Type B pancreatic cell (in vitro differentiated cells): ENCODE measurements around the gene TNFAIP8L2. TPM values are rescaled to one million over a fixed set of nuclear protein-coding genes. Genes with fewer than 3 reads are reported as not detected.
A peak's percentile ranks its signal among the peaks of the same experiment; 100 is the strongest.

Experiments
- DNase-seq: peaks from one replicate; pipeline ENCODE4 v3.0.0; 2021; ENCODE audit warnings: mixed read lengths; ENCODE audit not compliant: unreplicated experiment; ENCODE audit errors: extremely low spot score
- H3K27ac Mint-ChIP-seq: 2 replicates; pipeline ENCODE4 v1.8.0; 2021; ENCODE audit warnings: mild to moderate bottlenecking, mixed read lengths
- H3K27me3 Mint-ChIP-seq: 2 replicates; pipeline ENCODE4 v1.8.0; 2021; ENCODE audit warnings: mixed read lengths
- H3K36me3 Mint-ChIP-seq: 2 replicates; pipeline ENCODE4 v1.8.0; 2021; ENCODE audit warnings: mixed read lengths
- H3K4me1 Mint-ChIP-seq: one replicate; pipeline ENCODE4 v1.8.0; 2021; ENCODE audit warnings: mixed read lengths; ENCODE audit not compliant: unreplicated experiment
- H3K4me3 Mint-ChIP-seq: 2 replicates; pipeline ENCODE4 v1.8.0; 2021; ENCODE audit warnings: mild to moderate bottlenecking, mixed read lengths
- H3K9me3 Mint-ChIP-seq: 2 replicates; pipeline ENCODE4 v1.8.0; 2021; ENCODE audit warnings: mixed read lengths
- CTCF ChIP-seq: fragments of 200-600 bp; sonication (generic); conservative IDR thresholded peaks from 2 replicates; pipeline ENCODE4 v1.5.0; 2021; ENCODE audit warnings: antibody characterized with exemption, mild to moderate bottlenecking
- total RNA-seq: library from RNA; stranded (reverse); gene quantifications from 2 replicates; pipeline ENCODE4 v1.2.1, GENCODE V29; 2021; ENCODE audit warnings: low replicate concordance

TNFAIP8L2 gene
- total RNA-seq, 1 donor from 2014 or later: not detected

GRCh38 chr1:151146412-151147131 lies 9.9 kb upstream of the TNFAIP8L2 start, which contains the start of gene SEMA6C:
Gene SEMA6C, minus strand, starts transcription at chr1:151146631. Its CDS starts 4,010 bp downstream, at chr1:151142621.
- H3K27me3 Mint-ChIP-seq: peaks cover 12% of the 10 kb centered on the region
- H3K4me1 Mint-ChIP-seq: peaks cover 38% of the 10 kb centered on the region
- peaks cover 4% of the 10 kb centered on the region for H3K36me3 Mint-ChIP-seq
- TF ChIP-seq CTCF: no peak
- peak within 1 kb of the TSS; percentile 82 for H3K27ac Mint-ChIP-seq
- DNase-seq: peak; percentile 92
- peak within 1 kb of the TSS; percentile 93 for H3K4me3 Mint-ChIP-seq
- no peaks in the 10 kb centered on the region for H3K9me3 Mint-ChIP-seq

- H3K4me1 Mint-ChIP-seq: peaks cover 38% of the 10 kb centered on the region
- H3K27ac Mint-ChIP-seq: peak overlapping the region; percentile 82
- H3K27me3 Mint-ChIP-seq: peaks cover 12% of the 10 kb centered on the region
- peak overlapping the region; percentile 93 for H3K4me3 Mint-ChIP-seq
- no peak for DNase-seq
- TF ChIP-seq CTCF: no peak
- peaks cover 4% of the 10 kb centered on the region for H3K36me3 Mint-ChIP-seq
- no peaks in the 10 kb centered on the region for H3K9me3 Mint-ChIP-seq
Measured at GRCh38 chr1:151147132-151147503, 9.3 kb upstream of the TNFAIP8L2 start.

- Mint-ChIP-seq H3K9me3 (no peaks in the 10 kb centered on the region), H3K4me3 (peak overlapping the region; percentile 93), H3K4me1 (peaks cover 38% of the 10 kb centered on the region), H3K36me3 (peaks cover 4% of the 10 kb centered on the region), H3K27ac (no peak overlapping the region), H3K27me3 (peaks cover 12% of the 10 kb centered on the region)
- no peak for TF ChIP-seq CTCF
- no peak for DNase-seq
Measured at GRCh38 chr1:151147665-151148064, 8.8 kb upstream of the TNFAIP8L2 start.

GRCh38 chr1:151157067-151157531 lies 650 bp downstream of the TNFAIP8L2 start:
- no peak overlapping the region for H3K27ac Mint-ChIP-seq
- H3K27me3 Mint-ChIP-seq: no peaks in the 10 kb centered on the region
- H3K4me3 Mint-ChIP-seq: no peak overlapping the region
- H3K36me3 Mint-ChIP-seq: peaks cover 14% of the 10 kb centered on the region
- no peak for TF ChIP-seq CTCF
- DNase-seq: no peak
- H3K4me1 Mint-ChIP-seq: no peaks in the 10 kb centered on the region
- no peaks in the 10 kb centered on the region for H3K9me3 Mint-ChIP-seq

- no peaks in the 10 kb centered on the region for H3K9me3 Mint-ChIP-seq
- no peak overlapping the region for H3K27ac Mint-ChIP-seq
- H3K4me3 Mint-ChIP-seq: no peak overlapping the region
Measured at GRCh38 chr1:151158326-151158725, 1.9 kb downstream of the TNFAIP8L2 start.

More at GRCh38 chr1:151158326-151158725, 1.9 kb downstream of the TNFAIP8L2 start:
- Mint-ChIP-seq H3K36me3 (peaks cover 14% of the 10 kb centered on the region), H3K27me3 (no peaks in the 10 kb centered on the region), H3K4me1 (no peaks in the 10 kb centered on the region)
- no peak for DNase-seq
- TF ChIP-seq CTCF: no peak
